ENCODE data around the gene GCNT2. TPM values are rescaled to one million over a fixed set of nuclear protein-coding genes. Genes with fewer than 3 reads are reported as not detected.

GCNT2 gene
- total and polyA plus RNA-seq, 2 of the 8 experiments (the other 6 are each of a cell fraction or from before 2014, with no cell fraction given) = 19.3 to 52.5 TPM

DNA sequence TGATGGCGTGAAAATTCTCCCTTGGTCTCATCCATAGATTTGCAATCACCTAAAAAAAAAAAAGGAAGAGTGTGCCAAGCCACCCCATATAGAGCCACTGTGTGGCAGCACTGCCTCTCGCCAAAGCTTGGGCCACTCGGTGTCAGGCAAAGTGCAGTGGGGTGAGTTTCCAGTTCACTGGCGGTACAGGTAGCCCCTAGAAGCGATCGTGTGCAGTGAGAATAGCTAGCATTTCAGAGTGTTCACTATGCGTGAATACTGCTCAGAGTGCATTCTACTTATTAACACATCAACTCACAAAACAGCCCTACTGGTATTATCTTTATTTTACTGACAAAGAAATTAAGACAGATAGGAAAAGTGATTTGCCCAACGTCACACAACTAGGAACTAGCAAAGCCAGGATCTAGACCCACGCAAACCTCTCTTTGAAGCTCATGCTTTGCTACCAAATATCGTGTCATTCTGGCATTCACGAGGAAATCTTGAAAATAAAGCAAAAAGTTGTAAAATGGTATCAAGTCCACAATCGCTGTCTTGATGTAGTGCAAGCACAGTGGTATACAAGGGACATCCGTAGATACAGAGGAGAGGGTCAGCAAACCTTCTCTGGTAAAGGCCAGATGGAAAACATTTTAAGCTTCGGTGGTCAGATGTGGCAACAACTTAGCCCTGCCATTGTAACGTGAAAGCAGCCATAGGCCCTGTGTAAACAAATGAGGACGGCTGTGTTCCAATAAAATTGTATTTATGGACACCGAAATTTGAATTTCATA is 10.4 kb upstream of the GCNT2 start (continued):
- 0 out of 3 replicates have a peak, but pooled peaks of 1 of the 2 experiments have one; percentile 53 for TF ChIP-seq EP300 (IDR thresholded peaks at IDR 0.05; ENCODE audit: borderline replicate concordance in 1 of 2, low read depth in 2 of 2, low read length in 2 of 2)
